ENCODE measurements around the gene SORCS1.

DNA sequence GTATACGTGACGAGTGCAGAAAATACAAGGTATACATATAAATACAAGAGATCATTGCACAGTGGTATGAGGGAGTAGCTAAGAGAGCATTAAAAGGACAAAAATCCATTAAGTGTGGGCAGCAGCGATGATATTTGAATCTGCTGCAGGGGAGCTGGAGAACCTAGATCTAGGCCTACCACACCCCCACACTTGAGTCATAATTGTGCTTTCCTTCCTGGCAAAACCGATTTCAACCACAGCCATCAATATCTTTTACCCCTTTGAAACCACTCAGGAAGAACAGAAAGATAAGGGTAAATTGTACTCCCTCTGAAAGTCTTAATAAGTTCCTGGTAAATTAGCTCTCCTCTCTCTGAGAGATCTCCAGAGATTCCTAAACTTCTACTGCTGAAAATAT lies 345.0 kb downstream of the SORCS1 start:
- TF ChIP-seq, protein P1, sequence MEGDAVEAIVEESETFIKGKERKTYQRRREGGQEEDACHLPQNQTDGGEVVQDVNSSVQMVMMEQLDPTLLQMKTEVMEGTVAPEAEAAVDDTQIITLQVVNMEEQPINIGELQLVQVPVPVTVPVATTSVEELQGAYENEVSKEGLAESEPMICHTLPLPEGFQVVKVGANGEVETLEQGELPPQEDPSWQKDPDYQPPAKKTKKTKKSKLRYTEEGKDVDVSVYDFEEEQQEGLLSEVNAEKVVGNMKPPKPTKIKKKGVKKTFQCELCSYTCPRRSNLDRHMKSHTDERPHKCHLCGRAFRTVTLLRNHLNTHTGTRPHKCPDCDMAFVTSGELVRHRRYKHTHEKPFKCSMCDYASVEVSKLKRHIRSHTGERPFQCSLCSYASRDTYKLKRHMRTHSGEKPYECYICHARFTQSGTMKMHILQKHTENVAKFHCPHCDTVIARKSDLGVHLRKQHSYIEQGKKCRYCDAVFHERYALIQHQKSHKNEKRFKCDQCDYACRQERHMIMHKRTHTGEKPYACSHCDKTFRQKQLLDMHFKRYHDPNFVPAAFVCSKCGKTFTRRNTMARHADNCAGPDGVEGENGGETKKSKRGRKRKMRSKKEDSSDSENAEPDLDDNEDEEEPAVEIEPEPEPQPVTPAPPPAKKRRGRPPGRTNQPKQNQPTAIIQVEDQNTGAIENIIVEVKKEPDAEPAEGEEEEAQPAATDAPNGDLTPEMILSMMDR (IDR thresholded peaks at IDR 0.05; ENCODE audit: insufficient read depth, low read depth, low read length), result no peak
- no peak for TF ChIP-seq EZH2 (IDR thresholded peaks at IDR 0.05; ENCODE audit: insufficient read depth, low read length)
